EH (cell line): ENCODE data around the gene BAHCC1.
"Not testable (repeated sequence)": the region's sequence is repeated elsewhere in the genome, so short reads cannot be mapped to it uniquely, and the experiment has no call there.

Experiments
- DNase-seq: peaks from one replicate; pipeline ENCODE4 v3.0.0-alpha.2; 2015; ENCODE audit warnings: low read depth

BAHCC1 gene

GRCh38 chr17:81413497-81414135, 18.4 kb downstream of the BAHCC1 start:
- no peak for DNase-seq

- no peak for DNase-seq
Measured at GRCh38 chr17:81414756-81415516, 19.7 kb downstream of the BAHCC1 start.

- DNase-seq = no peak
Measured at GRCh38 chr17:81415681-81416080, 20.4 kb downstream of the BAHCC1 start.

DNA sequence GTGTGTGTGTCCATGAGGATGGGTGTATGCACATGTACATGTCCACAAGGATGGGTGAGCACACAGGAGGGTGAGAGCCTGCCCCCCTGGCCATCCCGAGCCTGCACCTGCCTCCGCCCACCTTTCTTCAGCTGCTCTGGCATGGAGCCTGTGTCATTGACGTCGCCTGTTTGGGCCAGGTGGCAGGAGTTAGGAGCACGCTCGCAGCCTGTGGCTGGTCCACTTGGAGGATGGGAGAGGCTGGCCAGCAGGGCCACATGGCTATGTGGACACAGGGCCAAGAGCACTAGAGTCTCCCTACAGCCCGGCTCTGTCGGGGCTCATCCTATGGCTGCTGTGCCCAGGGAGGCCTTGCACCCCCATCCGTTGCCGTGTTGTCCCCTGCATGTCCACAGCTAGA, 21.4 kb downstream of the BAHCC1 start:
- no peak for DNase-seq

DNA sequence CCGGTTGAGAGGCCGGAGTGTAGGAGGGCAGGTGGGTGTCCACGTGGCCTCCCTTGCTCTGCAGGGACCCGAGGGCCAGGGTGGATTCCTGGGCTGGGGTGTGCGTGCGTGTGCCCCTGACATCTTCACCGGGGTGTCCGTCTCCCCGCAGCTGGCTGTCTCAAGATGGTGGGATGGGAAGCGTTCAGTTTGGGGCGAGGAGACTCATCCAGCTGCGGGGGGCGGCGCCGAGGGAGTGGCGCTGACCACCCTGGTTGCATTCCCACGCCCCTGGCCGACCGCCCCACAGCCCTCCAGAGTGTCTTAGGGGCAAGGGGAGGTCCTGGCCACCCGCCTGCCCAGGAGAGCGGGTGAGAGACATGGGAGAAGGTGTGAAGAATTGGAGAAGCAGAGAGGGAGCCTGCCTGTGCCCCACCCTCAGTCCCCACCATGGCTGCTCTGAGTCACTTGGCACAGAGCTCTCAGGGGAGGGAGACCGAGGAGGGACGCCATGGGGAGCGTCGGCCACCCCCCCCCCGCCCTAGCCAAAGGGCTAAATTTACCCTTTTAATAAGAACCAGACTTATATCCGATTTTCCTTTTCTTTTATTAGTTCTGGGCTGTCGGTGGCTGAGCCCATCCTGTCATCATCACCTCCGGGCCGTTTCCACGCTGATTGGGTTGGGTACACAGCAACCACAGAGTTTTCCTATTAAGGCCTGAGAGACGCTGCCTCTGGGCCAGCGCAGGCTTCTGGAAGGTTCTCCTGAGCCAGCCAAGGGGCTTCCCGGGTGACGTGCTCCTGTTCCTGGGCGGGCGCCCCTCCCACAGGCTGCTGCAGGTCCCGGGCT, 22.0 kb downstream of the BAHCC1 start:
- DNase-seq = peak; percentile 96

DNA sequence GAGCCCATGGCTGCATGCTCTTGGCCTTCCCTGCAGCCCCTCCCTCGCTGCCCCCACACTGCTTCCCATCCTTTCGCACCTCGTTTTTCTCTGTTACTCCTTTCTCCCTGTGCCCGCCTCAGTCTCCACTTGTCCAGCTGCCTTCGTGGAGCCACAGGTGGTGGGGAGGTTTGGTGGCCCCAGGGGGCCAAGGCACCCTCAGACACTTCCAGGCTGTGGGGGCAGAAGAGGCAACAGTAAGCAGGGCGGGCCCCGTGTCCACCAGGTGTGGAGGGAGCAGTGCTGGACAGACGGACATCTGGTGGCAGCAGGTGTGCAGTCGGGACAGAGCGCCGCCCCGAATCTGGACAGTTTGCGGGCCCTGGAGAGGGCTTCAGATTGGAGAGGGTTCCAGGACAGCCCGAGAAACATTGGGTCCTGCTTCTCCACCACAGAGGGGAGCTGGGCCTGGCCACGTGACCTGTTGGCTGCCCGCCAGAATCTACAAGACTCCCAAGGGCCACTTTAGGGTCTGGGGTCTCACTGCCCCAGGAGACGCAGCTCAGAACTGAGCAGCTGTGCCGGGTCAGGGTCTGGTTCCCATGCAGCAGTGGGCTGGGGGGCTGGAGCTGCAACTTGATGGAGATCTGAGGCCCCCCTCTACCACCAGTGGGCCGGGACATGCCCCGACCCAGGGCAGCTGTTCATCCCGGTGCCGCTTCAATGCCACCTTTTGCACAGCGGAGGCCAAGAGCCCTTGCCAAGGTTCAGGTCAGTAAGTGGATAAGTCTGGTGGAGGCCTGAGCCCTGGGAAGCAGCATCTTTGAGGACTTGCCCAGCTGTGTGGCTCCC, 22.8 kb downstream of the BAHCC1 start:
- no peak for DNase-seq

DNA sequence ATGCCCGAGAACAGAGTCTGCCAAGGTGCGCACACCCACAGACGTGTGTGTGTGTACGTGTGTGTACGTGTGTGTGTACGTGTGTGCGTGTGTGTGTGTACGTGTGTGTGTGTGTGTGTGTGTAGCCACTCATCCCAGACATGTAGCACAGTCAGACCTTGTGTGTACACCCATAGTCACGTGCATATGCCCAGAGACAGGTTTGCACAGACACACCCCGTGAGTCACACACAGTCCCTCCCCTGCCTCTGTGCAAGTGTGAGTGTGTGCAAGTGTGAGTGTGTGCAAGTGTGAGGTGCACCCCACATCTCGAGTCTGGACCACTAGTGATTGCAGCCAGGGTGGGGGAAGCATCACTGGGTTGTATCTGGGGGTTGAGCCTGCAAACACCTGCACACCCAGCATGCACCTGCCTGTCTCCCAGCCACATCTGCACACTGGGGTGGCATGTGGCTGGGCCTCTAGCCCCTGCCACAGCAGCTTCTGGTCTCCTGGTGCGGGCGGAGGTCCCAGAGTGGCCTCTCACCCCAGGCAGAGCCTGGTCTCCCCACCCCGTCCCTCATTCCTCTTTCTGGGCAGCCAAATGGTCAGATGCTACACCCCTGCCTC, 23.6 kb downstream of the BAHCC1 start:
- DNase-seq = peak; percentile 30

DNA sequence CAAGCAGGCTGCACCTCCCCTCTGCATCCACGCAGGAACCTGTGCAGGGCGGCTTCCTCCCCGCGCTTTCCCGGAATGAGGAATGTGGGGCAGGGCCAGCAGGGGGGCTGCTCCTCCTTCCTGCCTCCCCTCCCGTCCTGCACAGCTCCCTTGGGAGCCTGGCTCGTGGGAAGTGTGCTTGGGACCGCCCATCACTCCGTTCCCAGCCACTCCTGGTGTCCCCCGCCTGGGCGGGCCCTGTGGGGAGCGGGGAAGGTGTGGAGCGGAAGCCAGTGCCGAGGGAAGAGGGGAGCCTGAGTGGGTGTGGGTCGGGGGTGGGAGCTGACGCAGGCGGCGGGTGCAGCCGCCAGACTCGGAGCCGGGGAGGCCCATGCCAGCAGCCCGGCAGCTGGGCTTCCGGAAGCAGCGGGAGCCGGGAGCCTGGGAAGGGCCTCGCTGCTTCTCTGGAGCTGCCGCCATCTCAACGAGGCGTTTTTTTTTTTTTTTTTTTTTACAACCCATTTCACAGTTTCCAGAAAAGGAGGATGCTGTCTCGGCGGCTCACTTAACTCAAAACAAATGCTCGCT, 24.1 kb downstream of the BAHCC1 start:
- DNase-seq = peak; percentile 97

GRCh38 chr17:81419886-81420768, 24.9 kb downstream of the BAHCC1 start:
- no peak for DNase-seq

GRCh38 chr17:81420769-81421462, 25.7 kb downstream of the BAHCC1 start:
- peak; percentile 64 for DNase-seq

GRCh38 chr17:81422776-81423697, 27.8 kb downstream of the BAHCC1 start:
- peak; percentile 97 for DNase-seq

GRCh38 chr17:81423698-81424071, 28.4 kb downstream of the BAHCC1 start:
- no peak for DNase-seq

DNA sequence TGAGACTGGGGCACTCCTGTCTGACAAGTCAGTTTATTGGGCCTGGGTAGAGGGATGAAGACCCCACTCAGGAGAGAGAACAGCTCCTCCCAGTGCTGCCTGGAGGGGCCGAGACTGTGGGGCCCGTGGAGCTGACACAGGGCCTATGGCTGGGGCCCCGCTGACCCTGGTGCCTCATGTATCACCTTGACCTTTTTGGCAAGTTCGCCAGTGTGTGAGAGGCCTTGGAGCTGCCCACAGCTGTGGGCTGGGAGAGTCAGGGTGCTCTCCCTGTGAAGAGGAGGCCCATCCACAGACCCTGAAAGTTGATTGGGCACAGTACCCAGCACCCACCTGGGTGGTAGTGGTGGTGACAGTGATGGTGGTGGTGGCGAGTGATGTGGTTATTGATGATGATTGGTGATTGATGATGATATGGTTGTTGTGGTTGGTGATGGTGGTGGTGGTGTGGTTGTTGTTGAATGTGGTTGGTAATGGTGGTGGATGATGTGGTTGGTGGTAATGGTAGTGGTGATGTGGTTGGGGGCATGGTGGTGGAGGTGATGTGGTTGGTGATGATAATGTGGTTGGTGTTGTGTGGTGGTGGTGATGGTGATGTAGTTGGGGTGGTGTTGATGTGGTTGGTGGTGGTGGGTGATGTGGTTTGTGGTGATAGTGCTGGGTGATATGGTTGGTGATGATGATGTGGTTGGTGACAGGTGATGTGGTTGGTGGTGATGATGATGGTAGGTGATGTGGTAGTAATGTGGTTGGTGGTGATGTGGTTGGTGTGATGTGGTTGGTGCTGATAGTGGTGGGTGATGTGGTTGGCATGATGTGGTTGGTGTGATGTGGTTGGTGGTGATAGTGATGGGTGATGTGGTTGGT, 29.1 kb downstream of the BAHCC1 start:
- DNase-seq = no peak

DNA sequence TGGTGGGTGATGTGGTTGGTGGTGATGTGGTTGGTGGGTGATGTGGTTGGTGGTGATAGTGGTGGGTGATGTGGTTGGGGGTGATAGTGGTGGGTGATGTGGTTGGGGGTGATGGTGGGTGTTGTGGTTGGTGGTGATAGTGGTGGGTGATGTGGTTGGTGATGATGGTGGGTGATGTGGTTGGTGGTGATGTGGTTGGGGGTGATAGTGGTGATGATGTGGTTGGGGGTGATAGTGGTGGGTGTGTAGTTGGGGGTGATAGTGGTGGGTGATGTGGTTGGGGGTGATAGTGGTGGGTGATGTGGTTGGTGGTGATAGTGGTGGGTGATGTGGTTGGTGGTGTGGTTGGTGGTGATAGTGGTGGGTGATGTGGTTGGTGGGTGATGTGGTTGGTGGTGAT, 29.8 kb downstream of the BAHCC1 start:
- not testable (repeated sequence) for DNase-seq

GRCh38 chr17:81425716-81426392, 30.6 kb downstream of the BAHCC1 start:
- DNase-seq = not testable (repeated sequence)

- no peak for DNase-seq
Measured at GRCh38 chr17:81426393-81427172, 31.3 kb downstream of the BAHCC1 start.
